Kidney (tissue), 14 donors: ENCODE data around the gene CD8B. TPM values are rescaled to one million over a fixed set of nuclear protein-coding genes. Genes with fewer than 3 reads are reported as not detected.

Experiments used
- DNase-seq, 5 donors: peaks; one replicate each; pipeline ENCODE4 v3.0.0-alpha.2; 2013 to 2020
- FAIRE-seq: peaks from 2 replicates; lab custom pipeline; 2012; peaks lifted over from hg19 to GRCh38; lab: Jason Lieb, UNC
- H3K27ac ChIP-seq, 2 donors: one replicate each; pipeline ENCODE4 v1.7.0; 2013; ENCODE audit warnings: low read depth in 2 of 2, low read length in 2 of 2, inconsistent platforms in 1 of 2
- H3K27me3 ChIP-seq: one replicate; pipeline ENCODE4 v1.7.1; 2013; ENCODE audit warnings: low read length, inconsistent platforms; ENCODE audit not compliant: control insufficient read depth, insufficient read depth
- H3K36me3 ChIP-seq, 3 donors: one replicate each; pipeline versions ENCODE4 v1.7.0 to v1.7.1; 2013; ENCODE audit warnings: low read length in 3 of 3, control low read depth in 1 of 3, inconsistent platforms in 1 of 3; ENCODE audit not compliant: insufficient read depth in 3 of 3, control insufficient read depth in 2 of 3
- H3K4me1 ChIP-seq, 3 donors: one replicate each; pipeline versions ENCODE4 v1.7.0 to v1.7.1; 2013; ENCODE audit warnings: low read length in 3 of 3, inconsistent platforms in 1 of 3, low read depth in 1 of 3; ENCODE audit not compliant: control insufficient read depth in 2 of 3, insufficient read depth in 2 of 3
- H3K4me3 ChIP-seq, 3 donors: one replicate each; pipeline versions ENCODE4 v1.7.0 to v1.8.1; 2013; ENCODE audit warnings: low read length in 3 of 3, control low read depth in 1 of 3, inconsistent platforms in 1 of 3
- H3K9ac ChIP-seq, 3 donors: one replicate each; pipeline versions ENCODE4 v1.7.0 to v1.7.1; 2013; ENCODE audit warnings: low read length in 3 of 3, control low read depth in 1 of 3, inconsistent platforms in 1 of 3
- H3K9me3 ChIP-seq, 3 donors: one replicate each; pipeline versions ENCODE4 v1.7.0 to v1.7.1; 2013; ENCODE audit warnings: low read length in 3 of 3, control low read depth in 1 of 3, inconsistent platforms in 1 of 3; ENCODE audit not compliant: control insufficient read depth in 2 of 3, insufficient read depth in 1 of 3
- intact Hi-C: fragments of 100-400 bp; cut with DNase I; formaldehyde crosslinking; loops from one replicate; pipeline ENCODE4 v1.11.1; 2022
- polyA plus RNA-seq: library from polyadenylated mRNA; stranded (reverse); fragments of 350-450 nt; fragmentation: Illumina TruSeq; extraction: RNeasy Lipid Tissue Mini Kit (QIAGEN cat#74804); gene quantifications from one replicate; pipeline ENCODE4 v1.2.3, GENCODE V29; 2014; ENCODE audit warnings: low read depth, low replicate concordance; ENCODE audit not compliant: insufficient read depth
- total RNA-seq: library from RNA; stranded (reverse); fragmentation: NEBNext Ultra II Directional; extraction: Animal tissue kit (Norgen Biotek cat#: 25700); gene quantifications from one replicate; pipeline ENCODE4 v1.2.1, GENCODE V29; 2021
- TF ChIP-seq, protein P1 (sequence below): IDR thresholded peaks from 3 replicates; pipeline ENCODE4 v1.5.1; 2012; ENCODE audit warnings: mild to moderate bottlenecking, moderate library complexity, borderline replicate concordance; ENCODE audit not compliant: insufficient read depth; ENCODE audit errors: extremely low read depth
- donor health status: control.
- donor health status: control.
- donor health status: control.
- donor health status: control.
- donor health status: control.
- donor health status: DM: yes; HTN: yes; CAD: no.
- donor health status: Normal renal cell carcinoma (clear cell type).

The CD8B gene
- total and polyA plus RNA-seq, 2 donors from 2014 or later: 2.5 TPM; not detected in 1

DNA sequence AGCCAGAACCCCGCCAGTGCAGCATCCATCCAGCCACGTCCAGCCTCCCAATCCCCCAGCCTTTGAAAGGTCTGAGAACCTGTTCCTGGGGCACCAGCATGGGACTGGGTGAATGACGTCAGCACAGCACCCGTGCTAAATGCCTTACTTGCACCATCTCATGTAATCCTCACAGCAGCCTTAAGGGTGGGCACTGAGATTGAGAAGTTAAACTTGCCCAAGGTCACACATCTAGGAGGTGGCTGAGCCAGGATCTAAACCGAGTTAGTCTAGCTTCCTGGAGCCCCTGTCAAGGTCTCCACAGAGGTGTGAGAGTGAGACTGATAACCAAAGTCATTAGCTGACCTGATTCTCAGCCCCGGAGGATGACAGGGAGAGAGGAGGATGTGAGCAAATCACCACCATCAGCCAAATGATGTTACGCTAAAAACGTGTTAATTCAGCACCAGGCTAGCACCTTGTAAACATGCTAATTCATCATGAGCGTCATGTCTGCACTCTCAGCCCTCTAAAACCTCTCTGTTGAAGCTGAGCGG is 75.6 kb downstream of the CD8B start:
- H3K27ac ChIP-seq: no peak overlapping the region
- FAIRE-seq (no peak), DNase-seq (no peak)
- H3K9ac ChIP-seq: no peak overlapping the region
- peaks cover 0 to 5% (median 0%) of the 10 kb centered on the region in 3 donors for H3K4me1 ChIP-seq
- H3K36me3 ChIP-seq: no peaks in the 10 kb centered on the region
- TF ChIP-seq, protein P1, sequence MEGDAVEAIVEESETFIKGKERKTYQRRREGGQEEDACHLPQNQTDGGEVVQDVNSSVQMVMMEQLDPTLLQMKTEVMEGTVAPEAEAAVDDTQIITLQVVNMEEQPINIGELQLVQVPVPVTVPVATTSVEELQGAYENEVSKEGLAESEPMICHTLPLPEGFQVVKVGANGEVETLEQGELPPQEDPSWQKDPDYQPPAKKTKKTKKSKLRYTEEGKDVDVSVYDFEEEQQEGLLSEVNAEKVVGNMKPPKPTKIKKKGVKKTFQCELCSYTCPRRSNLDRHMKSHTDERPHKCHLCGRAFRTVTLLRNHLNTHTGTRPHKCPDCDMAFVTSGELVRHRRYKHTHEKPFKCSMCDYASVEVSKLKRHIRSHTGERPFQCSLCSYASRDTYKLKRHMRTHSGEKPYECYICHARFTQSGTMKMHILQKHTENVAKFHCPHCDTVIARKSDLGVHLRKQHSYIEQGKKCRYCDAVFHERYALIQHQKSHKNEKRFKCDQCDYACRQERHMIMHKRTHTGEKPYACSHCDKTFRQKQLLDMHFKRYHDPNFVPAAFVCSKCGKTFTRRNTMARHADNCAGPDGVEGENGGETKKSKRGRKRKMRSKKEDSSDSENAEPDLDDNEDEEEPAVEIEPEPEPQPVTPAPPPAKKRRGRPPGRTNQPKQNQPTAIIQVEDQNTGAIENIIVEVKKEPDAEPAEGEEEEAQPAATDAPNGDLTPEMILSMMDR: no peak
- no peaks in the 10 kb centered on the region for H3K9me3 ChIP-seq
- no peak overlapping the region for H3K4me3 ChIP-seq
- peaks cover 13% of the 10 kb centered on the region for H3K27me3 ChIP-seq
- intact Hi-C loops: no loop called here

DNA sequence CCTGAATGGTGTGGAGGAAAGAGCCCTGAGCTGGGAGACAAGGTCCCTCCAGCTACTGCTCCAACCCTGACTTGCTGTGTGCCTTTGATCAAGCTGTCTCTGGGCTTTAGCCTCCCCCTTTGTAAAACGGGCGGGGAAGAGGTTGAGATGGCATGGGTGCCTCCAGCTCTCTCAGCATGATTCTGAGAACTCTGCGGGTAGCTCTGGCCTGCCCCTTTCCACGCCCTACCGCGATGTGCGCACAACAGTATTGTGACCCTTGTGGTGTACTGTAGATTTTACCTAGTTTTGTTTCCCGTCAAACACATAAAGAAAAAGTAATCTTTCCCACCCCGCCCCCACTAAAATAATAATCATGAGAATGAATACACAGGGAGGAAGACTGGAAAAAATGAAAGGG is 76.2 kb downstream of the CD8B start:
- intact Hi-C loops: no loop called here
- Histone ChIP-seq H3K4me1 (peaks cover 0 to 5% (median 0%) of the 10 kb centered on the region in 3 donors), H3K27ac (no peak overlapping the region), H3K9ac (no peak overlapping the region), H3K27me3 (peaks cover 10% of the 10 kb centered on the region), H3K36me3 (no peaks in the 10 kb centered on the region), H3K9me3 (no peaks in the 10 kb centered on the region), H3K4me3 (no peak overlapping the region)
- TF ChIP-seq, protein P1: no peak
- DNase-seq (no peak), FAIRE-seq (no peak)

DNA sequence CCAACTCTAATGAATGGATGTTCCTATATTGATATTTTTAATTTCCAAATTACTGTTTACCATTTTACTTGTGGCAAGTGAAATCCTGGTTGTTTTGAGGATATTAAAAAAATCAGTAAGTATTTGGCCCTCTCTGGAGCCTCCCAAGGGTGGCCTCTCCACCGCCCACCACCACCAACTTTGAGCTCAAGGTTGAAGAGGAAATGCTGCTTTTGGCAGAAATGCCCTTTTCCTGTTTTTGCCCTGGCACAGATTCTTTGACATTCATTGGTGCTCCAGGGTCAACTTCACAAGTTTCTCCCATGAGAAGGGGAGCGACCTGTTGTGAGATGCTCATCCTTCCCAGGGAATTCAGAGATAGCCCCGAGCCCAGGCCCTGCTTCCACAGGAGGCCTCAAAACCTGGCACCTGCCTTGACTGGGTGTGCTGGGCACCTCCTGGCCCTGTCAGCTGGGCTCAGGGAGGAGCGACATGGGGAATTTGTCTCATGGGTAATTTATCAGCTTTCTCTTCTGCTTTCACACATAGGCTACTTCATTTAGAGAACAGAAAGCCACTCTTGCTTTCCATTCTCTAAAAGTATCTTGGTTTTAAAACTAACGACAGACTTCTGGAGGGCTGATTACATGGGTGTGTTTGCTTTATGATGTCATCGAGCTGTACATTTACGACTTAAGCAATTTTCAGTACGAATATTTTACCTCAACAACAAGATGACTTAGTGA is 77.9 kb downstream of the CD8B start:
- intact Hi-C loops: no loop called here
- TF ChIP-seq, protein P1: no peak
- no peak for FAIRE-seq

More for the DNA sequence above, 77.9 kb downstream of the CD8B start:
- Histone ChIP-seq H3K4me3 (no peak overlapping the region), H3K36me3 (no peaks in the 10 kb centered on the region), H3K27ac (no peak overlapping the region), H3K27me3 (peaks cover 2% of the 10 kb centered on the region), H3K9ac (no peak overlapping the region), H3K9me3 (no peaks in the 10 kb centered on the region), H3K4me1 (no peaks in the 10 kb centered on the region)
- no peak for DNase-seq
